Breast epithelium (tissue), 3 donors: Measurements from ENCODE around the gene LPP.

Experiments
- POLR2A ChIP-seq: fragments of 450-650 bp; IDR thresholded peaks from one replicate; pipeline ENCODE4 v1.6.1; 2016; ENCODE audit warnings: antibody characterized with exemption, mild to moderate bottlenecking, moderate library complexity
- POLR2AphosphoS5 ChIP-seq, 3 donors: sonication (generic); formaldehyde crosslinking; IDR thresholded peaks; one replicate each; pipeline ENCODE4 v1.6.1; 2017; ENCODE audit warnings: antibody characterized with exemption in 3 of 3
- TF ChIP-seq, protein P1 (sequence below), 3 donors: fragments of 450-650 bp; IDR thresholded peaks; one replicate each; pipeline ENCODE4 v1.5.1; 2016 to 2017; ENCODE audit warnings: antibody characterized with exemption in 3 of 3, mild to moderate bottlenecking in 3 of 3, moderate library complexity in 3 of 3

- TF ChIP-seq, protein P1, sequence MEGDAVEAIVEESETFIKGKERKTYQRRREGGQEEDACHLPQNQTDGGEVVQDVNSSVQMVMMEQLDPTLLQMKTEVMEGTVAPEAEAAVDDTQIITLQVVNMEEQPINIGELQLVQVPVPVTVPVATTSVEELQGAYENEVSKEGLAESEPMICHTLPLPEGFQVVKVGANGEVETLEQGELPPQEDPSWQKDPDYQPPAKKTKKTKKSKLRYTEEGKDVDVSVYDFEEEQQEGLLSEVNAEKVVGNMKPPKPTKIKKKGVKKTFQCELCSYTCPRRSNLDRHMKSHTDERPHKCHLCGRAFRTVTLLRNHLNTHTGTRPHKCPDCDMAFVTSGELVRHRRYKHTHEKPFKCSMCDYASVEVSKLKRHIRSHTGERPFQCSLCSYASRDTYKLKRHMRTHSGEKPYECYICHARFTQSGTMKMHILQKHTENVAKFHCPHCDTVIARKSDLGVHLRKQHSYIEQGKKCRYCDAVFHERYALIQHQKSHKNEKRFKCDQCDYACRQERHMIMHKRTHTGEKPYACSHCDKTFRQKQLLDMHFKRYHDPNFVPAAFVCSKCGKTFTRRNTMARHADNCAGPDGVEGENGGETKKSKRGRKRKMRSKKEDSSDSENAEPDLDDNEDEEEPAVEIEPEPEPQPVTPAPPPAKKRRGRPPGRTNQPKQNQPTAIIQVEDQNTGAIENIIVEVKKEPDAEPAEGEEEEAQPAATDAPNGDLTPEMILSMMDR (IDR thresholded peaks at IDR 0.05), result no peak
- TF ChIP-seq POLR2AphosphoS5 (IDR thresholded peaks at IDR 0.05) (no peak), POLR2A (no peak)
Observed at GRCh38 chr3:188764609-188765008, 610.7 kb downstream of the LPP start.
